GM18873 (cell line): Measurements from ENCODE around the gene CXCL3.
"Not testable (repeated sequence)": the region's sequence is repeated elsewhere in the genome, so short reads cannot be mapped to it uniquely, and the experiment has no call there.

Experiments
- ATAC-seq: cut with Tn5 transposase; IDR thresholded peaks from one replicate; pipeline ENCODE4 v1.9.1; 2021; ENCODE audit warnings: mild to moderate bottlenecking, moderate library complexity, moderate number of reproducible peaks; ENCODE audit not compliant: unreplicated experiment, low FRiP score

CXCL3 gene

GRCh38 chr4:74038425-74039314, at the start of gene CXCL3:
Gene CXCL3 (minus strand): TSS chr4:74038689. CDS start chr4:74038611, 78 bp downstream.
- no peak for ATAC-seq

- ATAC-seq: no peak
Measured at GRCh38 chr4:74087481-74087880, 49.0 kb upstream of the CXCL3 start.

- no peak for ATAC-seq
Measured at GRCh38 chr4:74085669-74086068, 47.2 kb upstream of the CXCL3 start.

GRCh38 chr4:74084984-74085383, 46.5 kb upstream of the CXCL3 start:
- ATAC-seq: no peak

- ATAC-seq: no peak
Measured at GRCh38 chr4:74083546-74083945, 45.1 kb upstream of the CXCL3 start.

- ATAC-seq: no peak
Measured at GRCh38 chr4:74081035-74081434, 42.5 kb upstream of the CXCL3 start.

GRCh38 chr4:74080351-74080750, 41.9 kb upstream of the CXCL3 start:
- not testable (repeated sequence) for ATAC-seq

GRCh38 chr4:74079024-74079423, 40.5 kb upstream of the CXCL3 start:
- ATAC-seq: not testable (repeated sequence)

GRCh38 chr4:74073358-74073757, 34.9 kb upstream of the CXCL3 start:
- no peak for ATAC-seq

- no peak for ATAC-seq
Measured at GRCh38 chr4:74072739-74073138, 34.2 kb upstream of the CXCL3 start.

- ATAC-seq: no peak
Measured at GRCh38 chr4:74067586-74067985, 29.1 kb upstream of the CXCL3 start.

GRCh38 chr4:74066232-74066631, 27.7 kb upstream of the CXCL3 start:
- ATAC-seq: no peak

- ATAC-seq: no peak
Measured at GRCh38 chr4:74065115-74065642, 26.7 kb upstream of the CXCL3 start.

GRCh38 chr4:74063859-74064258, 25.4 kb upstream of the CXCL3 start:
- ATAC-seq: no peak

- ATAC-seq: no peak
Measured at GRCh38 chr4:74062953-74063352, 24.5 kb upstream of the CXCL3 start.

GRCh38 chr4:74061430-74061829, 22.9 kb upstream of the CXCL3 start:
- no peak for ATAC-seq

- no peak for ATAC-seq
Measured at GRCh38 chr4:74059161-74059829, 20.8 kb upstream of the CXCL3 start.

- ATAC-seq: no peak
Measured at GRCh38 chr4:74058048-74058651, 19.7 kb upstream of the CXCL3 start.

GRCh38 chr4:74057588-74057987, 19.1 kb upstream of the CXCL3 start:
- ATAC-seq: no peak

- ATAC-seq: no peak
Measured at GRCh38 chr4:74056858-74057562, 18.5 kb upstream of the CXCL3 start.
